MCF 10A (cell line): ENCODE results near the gene PPIF. TPM values are rescaled to one million over a fixed set of nuclear protein-coding genes. Genes with fewer than 3 reads are reported as not detected.

Source experiments
- BruUV-seq: library from RNA; stranded (reverse); fragments of 400-500 nt; replicated peaks from 2 replicates; lab custom pipeline; 2021; lab: Mats Ljungman, UMichigan
- CTCF ChIA-PET: fragments of 300-600 bp; sonication (Branson Sonifier 250); formaldehyde crosslinking; extraction: SDS; loops from one replicate; lab custom pipeline; 2021; ENCODE audit warnings: antibody characterized with exemption, inconsistent platforms; lab: Yijun Ruan, JAX
- POLR2A ChIA-PET: fragments of 300-600, 350-650 bp; sonication (Branson Sonifier 250); formaldehyde crosslinking; extraction: SDS; loops from one replicate; lab custom pipeline; 2020; ENCODE audit warnings: antibody characterized with exemption, inconsistent platforms; lab: Yijun Ruan, JAX
- DNase-seq: peaks from one replicate; pipeline ENCODE4 v3.0.0-alpha.2; 2018; ENCODE audit not compliant: unreplicated experiment
- H3K27ac Mint-ChIP-seq: one replicate; pipeline ENCODE4 v1.8.0; 2022; ENCODE audit warnings: mild to moderate bottlenecking, low read depth, mixed read lengths; ENCODE audit not compliant: unreplicated experiment
- H3K27me3 Mint-ChIP-seq: one replicate; pipeline ENCODE4 v1.8.0; 2022; ENCODE audit warnings: mixed read lengths; ENCODE audit not compliant: insufficient read depth, unreplicated experiment
- H3K36me3 Mint-ChIP-seq: one replicate; pipeline ENCODE4 v1.8.0; 2022; ENCODE audit warnings: mild to moderate bottlenecking, moderate library complexity, mixed read lengths; ENCODE audit not compliant: insufficient read depth, unreplicated experiment
- H3K4me1 Mint-ChIP-seq: one replicate; pipeline ENCODE4 v1.8.0; 2022; ENCODE audit warnings: mixed read lengths; ENCODE audit not compliant: insufficient read depth, unreplicated experiment
- H3K4me3 Mint-ChIP-seq: one replicate; pipeline ENCODE4 v1.8.0; 2022; ENCODE audit warnings: mild to moderate bottlenecking, moderate library complexity, mixed read lengths; ENCODE audit not compliant: unreplicated experiment
- H3K9me3 Mint-ChIP-seq: one replicate; pipeline ENCODE4 v1.8.0; 2022; ENCODE audit warnings: mixed read lengths; ENCODE audit not compliant: unreplicated experiment
- CTCF ChIP-seq: fragments of 200-600 bp; IDR thresholded peaks from one replicate; pipeline ENCODE4 v1.8.0; 2022; ENCODE audit warnings: antibody characterized with exemption, mild to moderate bottlenecking; ENCODE audit not compliant: unreplicated experiment
- intact Hi-C: fragments of 100-400 bp; cut with micrococcal nuclease; formaldehyde crosslinking; loops from 2 replicates; pipeline ENCODE4 v1.14.1; 2022
- total RNA-seq: library from RNA; stranded (reverse); gene quantifications from 2 replicates; pipeline ENCODE4 v1.2.3, GENCODE V29; 2022

Gene PPIF
- total RNA-seq, 1 experiment from 2014 or later, result 76.5 TPM

- intact Hi-C loops, result no loop called here
- BruUV-seq, result no TSS peak
- Mint-ChIP-seq H3K4me1 (no peaks in the 10 kb centered on the region), H3K36me3 (peaks cover 7% of the 10 kb centered on the region), H3K9me3 (no peaks in the 10 kb centered on the region), H3K27me3 (no peaks in the 10 kb centered on the region), H3K4me3 (no peak overlapping the region), H3K27ac (no peak overlapping the region)
- POLR2A ChIA-PET, result no interaction called here
- CTCF ChIA-PET, result interaction anchor here (0.7 to 1.4 kb wide), 4 partner anchors 9 to 83 kb away, joined by 3 to 7 read pairs (median 3); no protein-coding TSS in a partner anchor
- no peak for DNase-seq
- no peak for TF ChIP-seq CTCF
Measured at GRCh38 chr10:79384773-79385391, 37.6 kb downstream of the PPIF start.

- no peak for TF ChIP-seq CTCF
- BruUV-seq, result no TSS peak
- Mint-ChIP-seq H3K36me3 (peaks cover 7% of the 10 kb centered on the region), H3K4me3 (no peak overlapping the region), H3K9me3 (no peaks in the 10 kb centered on the region), H3K27me3 (no peaks in the 10 kb centered on the region), H3K27ac (no peak overlapping the region), H3K4me1 (no peaks in the 10 kb centered on the region)
- intact Hi-C loops, result no loop called here
- no peak for DNase-seq
- CTCF ChIA-PET, result interaction anchor here (0.7 kb wide), 2 partner anchors 21 to 60 kb away, joined by 3 read pairs; no protein-coding TSS in a partner anchor
- POLR2A ChIA-PET, result no interaction called here
Measured at GRCh38 chr10:79385392-79385795, 38.1 kb downstream of the PPIF start.

- Mint-ChIP-seq H3K9me3 (no peaks in the 10 kb centered on the region), H3K4me1 (no peaks in the 10 kb centered on the region), H3K27me3 (no peaks in the 10 kb centered on the region), H3K27ac (no peak overlapping the region), H3K4me3 (no peak overlapping the region), H3K36me3 (peaks cover 7% of the 10 kb centered on the region)
- intact Hi-C loops, result no loop called here
- DNase-seq, result no peak
- no peak for TF ChIP-seq CTCF
- no TSS peak for BruUV-seq
- CTCF ChIA-PET, result no interaction called here
- POLR2A ChIA-PET, result no interaction called here
Measured at GRCh38 chr10:79385804-79386531, 38.7 kb downstream of the PPIF start.
